Medulla oblongata (tissue), 1 donor: ENCODE results near the gene ZNF383.
"Not testable (repeated sequence)": the region's sequence is repeated elsewhere in the genome, so short reads cannot be mapped to it uniquely, and the experiment has no call there.

Source experiments
- DNase-seq: peaks from one replicate; pipeline ENCODE4 v3.0.0-alpha.2; 2015; ENCODE audit errors: extremely low spot score

The ZNF383 gene

GRCh38 chr19:37292998-37293939, 75.3 kb downstream of the ZNF383 start:
- not testable (repeated sequence) for DNase-seq

GRCh38 chr19:37294246-37294645, 76.2 kb downstream of the ZNF383 start:
- not testable (repeated sequence) for DNase-seq
